Pons (tissue), 1 donor: ENCODE data around the gene TIMP2.
"Not testable (repeated sequence)": the region's sequence is repeated elsewhere in the genome, so short reads cannot be mapped to it uniquely, and the experiment has no call there.

Experiments
- DNase-seq: peaks from one replicate; pipeline ENCODE4 v3.0.0-alpha.2; 2016; ENCODE audit warnings: low spot score

TIMP2 gene

DNA sequence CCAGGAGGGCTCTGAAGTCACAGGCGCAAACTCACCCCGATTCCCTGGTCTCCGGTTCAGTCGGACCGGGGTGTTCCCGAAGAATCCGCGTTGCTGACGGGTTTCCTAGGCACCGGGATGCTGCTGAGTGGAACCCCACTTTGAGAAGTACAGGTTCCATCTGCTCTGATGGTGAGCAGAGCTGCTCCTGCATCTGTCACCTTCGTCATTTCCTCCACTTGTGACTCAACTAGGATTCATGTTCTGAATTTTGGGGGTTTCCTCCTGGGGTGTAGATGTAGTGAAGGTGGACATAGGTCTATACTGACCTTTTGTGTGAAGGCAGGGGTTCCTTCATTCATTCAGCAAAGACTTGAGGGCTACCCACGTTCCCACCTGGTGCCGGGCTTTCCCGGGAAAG lies 29.5 kb upstream of the TIMP2 start:
- no peak for DNase-seq

DNA sequence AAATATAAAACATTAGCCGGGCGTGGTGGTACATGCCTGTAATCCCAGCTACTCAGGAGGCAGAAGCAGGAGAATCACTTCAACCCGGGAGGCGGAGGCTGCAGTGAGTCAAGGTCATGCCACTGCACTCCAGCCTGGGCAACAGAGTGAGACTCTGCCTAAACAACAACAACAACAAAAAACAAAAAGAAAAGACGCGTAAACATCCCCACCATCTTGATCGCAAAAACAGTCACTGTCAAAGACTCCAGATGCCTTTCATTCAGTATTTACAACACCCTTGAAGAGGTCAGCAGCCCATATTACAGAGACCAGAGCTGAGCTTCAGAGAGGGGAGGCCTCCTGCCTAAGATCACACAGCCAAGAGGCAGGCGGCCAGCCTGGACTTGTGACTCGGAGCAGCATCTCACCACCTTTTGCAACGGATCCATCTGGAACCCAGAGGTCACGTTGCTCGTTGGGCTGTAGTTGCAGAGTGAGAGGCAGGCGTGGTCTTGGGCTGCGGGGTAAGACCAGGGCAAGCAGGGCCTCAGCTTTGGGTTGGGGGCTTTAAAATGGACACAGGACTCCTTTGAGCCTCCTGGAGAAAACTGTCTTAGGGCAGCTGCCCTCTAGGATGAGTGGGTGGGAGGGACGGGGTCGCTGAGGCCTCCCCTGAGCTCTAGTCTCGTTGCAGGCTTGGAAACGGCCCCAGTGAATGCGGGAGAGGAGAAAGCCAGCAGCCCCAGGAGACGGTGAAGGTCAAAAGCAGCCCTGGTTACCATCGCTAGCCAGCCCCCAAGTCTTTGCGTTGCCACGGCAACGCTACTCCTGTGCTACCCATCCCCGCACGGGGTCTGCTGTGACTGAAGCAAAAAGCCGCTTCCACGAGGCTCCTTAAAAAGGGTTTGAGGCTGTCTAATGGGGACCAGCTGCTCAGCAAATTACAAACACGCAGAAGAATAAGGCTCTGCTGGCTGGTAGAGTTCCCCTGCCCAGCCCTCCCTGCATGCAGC lies 28.5 kb upstream of the TIMP2 start:
- no peak for DNase-seq

DNA sequence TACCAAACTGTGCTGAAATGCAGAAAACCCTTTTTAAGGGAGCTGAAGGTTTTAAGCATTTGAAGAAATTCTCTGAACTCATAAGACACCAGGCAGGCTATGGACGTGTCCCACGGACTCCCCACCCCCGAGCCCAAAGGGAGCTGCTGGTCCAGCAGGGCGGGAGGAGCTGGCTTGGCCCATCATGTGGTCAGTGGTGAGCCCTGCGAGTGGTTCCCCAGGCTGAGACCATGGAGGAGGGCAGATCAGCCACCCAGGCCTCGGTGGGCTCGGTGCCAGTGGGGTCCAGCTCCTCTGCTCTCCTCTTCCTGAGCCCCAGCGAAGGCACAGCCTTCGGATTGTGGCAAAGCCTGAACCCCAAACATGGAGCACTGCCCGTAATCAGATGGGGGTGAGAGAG lies 27.5 kb upstream of the TIMP2 start:
- no peak for DNase-seq

DNA sequence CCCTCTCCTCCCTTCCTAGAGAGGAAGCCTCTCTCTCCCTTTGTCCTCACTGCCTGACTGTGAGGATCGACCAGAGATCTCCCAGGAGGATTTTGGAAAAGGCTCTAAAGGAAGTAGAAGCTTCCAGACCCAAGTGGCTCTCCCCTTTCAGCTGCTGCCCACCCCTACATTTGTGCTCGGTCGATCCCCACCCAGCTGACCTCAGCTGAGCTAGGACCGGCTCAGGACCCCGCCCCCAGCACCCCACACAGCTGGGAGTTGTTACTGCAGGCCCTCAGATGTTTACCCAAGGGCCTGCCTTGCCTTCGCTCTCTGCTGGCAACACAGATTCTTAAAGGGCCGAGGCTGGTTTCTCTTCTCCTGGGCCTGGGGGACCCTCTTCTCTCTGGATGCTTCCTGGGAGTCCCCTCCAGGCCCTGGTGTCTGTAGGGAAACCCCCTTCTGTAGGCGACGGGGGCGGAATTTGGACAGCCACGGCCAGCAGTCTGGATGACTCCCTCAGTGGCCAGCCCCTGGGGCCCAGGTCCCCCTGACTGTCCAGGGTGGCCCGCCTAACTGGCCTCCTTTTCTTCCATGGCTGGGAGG lies 26.9 kb upstream of the TIMP2 start:
- DNase-seq: no peak

DNA sequence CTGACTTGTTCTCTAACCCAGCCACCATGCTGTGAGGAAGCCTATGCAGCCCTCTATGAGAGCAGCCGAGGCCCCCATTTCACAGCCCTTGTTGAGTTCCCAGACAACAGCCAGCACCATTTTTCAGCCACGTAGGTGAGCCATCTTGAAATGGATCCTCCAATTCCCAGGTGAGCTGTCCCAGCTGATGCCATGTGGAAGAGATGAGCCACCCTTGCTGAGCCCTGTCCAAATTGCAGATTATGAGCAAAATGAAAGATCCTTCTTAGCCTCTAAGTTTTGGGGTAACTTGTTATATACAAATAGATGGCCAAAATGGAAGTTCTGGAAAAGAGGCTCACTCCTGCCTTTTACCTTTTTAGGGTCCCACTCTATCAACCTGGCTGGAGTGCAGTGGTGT lies 25.7 kb upstream of the TIMP2 start:
- no peak for DNase-seq

DNA sequence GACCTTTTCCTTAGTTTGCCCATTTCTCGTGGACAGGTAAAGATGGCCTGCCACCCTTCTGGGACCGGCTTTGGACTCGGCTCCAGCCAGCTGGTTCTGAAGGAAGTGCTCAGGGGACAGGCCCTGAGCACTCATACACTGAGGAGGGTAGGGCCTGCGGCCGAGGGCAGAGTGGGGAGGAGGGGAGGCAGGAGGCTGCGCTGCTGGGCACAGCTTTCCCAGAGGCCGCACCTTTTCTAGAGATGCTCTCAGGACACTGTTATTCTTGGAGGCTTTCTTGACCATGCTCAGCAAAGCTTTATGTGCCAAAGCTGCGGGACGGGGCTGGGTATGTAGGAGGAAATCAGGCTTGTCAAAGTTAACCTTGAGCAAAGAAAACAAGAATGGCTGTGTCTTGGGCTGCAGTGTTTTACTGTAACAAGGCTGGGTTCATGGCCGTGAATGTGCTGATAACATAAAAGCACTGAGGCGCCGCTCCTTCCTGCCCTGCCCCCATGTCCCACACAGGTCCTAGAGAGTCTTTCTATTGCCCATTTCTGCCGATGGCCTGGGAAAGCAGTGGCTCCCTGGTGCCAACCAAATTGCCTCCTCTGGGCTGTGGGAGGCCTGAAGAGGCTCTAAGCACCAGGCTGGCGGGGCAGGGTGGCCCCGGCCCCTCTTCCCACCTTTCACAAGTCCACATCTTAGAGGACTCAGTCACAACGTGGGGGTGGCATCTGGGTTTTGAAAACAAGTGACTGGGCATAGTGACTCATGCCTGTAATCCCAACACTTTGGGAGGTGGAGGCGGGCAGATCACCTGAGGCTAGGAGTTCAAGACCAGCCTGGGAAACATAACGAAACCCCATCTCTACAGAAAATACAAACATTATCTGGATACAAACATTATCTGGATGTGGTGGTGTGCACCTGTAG lies 22.3 kb upstream of the TIMP2 start:
- no peak for DNase-seq

DNA sequence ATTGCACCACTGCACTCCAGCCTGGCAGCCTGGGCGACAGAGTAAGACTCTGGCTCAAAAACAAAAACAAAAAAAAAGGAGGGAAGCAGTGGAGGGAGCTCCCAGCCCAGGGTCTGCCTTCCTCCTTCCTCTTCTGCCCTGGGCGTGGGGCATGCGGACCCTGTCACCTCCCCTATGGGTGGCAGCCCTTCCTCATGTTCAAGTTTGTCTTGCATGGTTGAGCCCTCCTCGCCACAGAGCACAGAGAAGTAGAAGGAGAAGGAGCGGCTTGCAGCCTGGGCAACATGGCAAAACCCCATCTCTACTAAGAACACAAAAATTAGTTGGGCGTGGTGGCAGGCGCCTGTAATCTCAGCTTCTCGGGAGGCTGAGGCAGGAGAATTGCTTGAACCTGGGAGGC lies 21.4 kb upstream of the TIMP2 start:
- no peak for DNase-seq

DNA sequence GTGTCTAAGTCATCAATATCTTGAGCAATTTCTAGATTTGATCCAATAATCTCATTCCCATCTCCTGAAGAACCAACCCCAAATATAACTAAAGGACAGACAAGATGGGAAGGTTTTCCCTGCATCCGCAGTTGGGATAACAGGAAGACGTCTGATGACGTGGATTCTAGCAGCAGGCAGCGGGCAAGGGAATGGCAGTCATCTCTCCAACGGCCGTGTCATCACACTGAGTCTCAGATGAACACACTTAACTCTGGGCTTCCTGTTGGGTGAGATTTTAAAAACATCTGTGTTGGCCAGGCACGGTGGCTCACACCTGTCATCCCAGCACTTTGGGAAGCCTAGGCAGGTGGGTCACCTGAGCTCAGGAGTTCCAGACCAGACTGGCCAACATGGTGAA lies 20.9 kb upstream of the TIMP2 start:
- no peak for DNase-seq

DNA sequence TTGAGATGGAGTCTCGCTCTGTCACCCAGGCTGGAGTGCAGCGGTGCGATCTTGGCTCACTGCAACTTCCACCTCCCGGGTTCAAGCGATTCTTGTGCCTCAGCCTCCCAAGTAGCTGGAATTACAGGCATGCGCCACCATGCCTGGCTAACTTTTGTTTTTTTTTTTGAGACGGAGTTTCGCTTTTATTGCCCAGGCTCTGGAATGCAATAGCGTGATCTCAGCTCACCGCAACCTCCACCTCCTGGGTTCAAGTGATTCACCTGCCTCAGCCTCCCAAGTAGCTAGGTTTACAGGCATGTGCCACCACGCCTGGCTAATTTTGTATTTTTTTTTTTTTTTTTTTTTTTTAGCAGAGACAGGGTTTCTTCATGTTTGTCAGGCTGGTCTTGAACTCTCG lies 20.3 kb upstream of the TIMP2 start:
- not testable (repeated sequence) for DNase-seq

DNA sequence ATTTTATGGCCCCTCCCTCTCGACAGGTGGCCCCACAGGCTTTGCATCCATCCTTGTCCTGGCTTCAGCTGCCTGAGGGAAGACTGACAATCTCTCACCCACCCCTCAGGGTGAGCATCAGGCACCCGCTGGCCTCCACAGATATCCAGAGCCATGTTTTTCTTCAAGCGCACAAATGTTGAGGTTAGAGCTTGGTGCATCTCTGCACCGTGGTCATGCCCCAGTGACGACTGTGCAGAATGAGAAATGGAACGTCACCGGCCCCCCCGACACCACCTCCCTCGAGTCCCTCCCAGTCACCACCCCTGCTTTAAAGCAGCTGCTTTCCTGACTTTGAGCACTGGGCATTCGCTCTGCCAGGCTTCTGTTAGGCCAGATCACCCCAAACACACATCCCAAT lies 19.8 kb upstream of the TIMP2 start:
- no peak for DNase-seq

DNA sequence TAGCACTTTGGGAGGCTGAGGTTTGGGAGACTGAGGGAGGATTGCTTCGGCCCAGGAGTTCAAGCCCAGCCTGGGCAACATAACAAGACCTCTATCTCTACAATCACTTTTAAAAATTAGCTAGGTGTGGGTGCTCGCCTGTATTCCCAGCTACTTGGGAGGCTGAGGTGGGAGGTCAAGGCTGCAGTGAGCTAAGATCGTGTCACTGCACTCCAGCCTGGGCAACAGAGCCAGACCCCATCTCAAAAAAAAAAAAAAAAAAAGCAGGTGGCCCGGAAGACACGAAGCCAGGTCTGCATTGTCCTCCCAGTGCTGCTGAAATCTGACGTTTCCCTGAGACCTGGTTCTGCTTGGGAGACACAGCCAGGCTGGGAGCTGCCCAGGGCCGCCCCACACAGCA lies 18.8 kb upstream of the TIMP2 start:
- DNase-seq: no peak

DNA sequence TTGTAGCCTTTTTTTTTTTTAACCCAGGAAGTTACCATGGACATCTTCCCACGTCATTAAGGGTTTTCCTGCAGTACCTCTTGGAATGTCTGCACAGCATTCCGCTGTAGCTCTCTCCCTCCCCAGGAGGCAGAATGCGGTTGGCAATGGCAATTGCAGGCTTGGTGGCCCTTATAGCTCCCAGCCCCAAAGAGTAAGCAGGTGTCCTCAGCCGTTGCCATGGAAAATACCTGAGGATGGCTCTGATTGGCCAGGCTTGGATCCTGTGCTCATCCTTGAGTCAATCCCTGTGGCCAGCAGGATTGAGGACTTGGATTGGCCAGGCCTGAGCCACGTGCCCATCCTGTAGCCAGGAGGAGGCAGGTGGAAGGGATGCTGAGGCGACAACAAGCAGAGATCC lies 15.5 kb upstream of the TIMP2 start:
- no peak for DNase-seq

DNA sequence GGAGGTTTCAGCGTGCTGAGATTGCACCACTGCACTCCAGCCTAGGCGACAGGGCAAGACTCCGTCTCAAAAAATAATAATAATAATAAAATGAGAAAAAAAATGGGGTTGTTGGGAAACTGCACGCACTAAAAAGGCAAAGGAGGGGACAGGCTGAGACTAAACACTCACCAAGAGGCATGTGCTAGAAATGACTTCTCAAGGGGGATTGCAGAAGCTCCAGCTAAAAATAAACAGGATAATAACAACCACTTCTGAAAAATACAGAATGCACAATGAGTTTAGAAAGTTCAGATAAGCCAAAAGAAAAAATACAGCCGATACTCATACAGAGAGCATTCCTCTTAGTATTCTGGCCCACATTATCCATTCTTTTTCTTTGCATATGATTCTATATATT lies 15.1 kb upstream of the TIMP2 start:
- no peak for DNase-seq

DNA sequence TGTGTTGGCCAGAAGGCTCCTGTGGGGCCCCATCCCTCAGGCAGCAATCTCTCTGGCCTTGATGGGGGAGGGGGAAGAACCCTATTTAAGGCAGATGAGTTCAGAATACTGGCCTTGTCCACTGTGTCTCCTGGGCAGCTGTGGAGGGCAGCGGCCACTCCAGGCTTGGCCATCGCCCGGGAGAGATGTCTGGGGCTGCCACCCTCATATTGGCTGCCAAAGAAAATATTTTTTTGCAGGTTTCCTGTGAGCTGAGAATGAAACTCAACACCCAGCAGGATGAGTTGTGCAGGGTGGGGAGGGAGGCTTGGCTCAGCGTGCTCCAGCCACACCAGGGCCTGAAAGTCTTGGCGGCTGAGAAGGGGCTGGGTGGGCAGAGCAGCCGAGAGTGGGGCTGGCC lies 14.4 kb upstream of the TIMP2 start:
- no peak for DNase-seq

DNA sequence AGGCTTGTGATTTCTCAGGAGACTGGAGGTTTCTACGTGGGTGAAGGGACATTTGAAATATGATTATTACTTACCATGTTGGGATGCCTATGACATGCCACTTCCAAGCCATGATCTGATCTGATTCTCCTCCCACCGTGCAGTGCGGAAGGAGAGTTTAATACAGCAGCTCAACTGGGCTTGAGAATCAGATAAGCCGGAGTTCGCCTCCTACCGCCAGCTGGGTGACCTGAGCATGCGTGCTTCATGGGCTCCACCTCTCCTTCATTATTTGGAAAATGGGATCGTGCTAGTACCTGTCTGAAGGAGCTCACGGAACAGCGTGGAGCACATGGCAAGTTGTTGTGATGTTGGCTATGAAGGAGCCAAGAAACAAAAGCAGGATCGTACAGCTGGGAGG lies 12.4 kb upstream of the TIMP2 start:
- DNase-seq: no peak

DNA sequence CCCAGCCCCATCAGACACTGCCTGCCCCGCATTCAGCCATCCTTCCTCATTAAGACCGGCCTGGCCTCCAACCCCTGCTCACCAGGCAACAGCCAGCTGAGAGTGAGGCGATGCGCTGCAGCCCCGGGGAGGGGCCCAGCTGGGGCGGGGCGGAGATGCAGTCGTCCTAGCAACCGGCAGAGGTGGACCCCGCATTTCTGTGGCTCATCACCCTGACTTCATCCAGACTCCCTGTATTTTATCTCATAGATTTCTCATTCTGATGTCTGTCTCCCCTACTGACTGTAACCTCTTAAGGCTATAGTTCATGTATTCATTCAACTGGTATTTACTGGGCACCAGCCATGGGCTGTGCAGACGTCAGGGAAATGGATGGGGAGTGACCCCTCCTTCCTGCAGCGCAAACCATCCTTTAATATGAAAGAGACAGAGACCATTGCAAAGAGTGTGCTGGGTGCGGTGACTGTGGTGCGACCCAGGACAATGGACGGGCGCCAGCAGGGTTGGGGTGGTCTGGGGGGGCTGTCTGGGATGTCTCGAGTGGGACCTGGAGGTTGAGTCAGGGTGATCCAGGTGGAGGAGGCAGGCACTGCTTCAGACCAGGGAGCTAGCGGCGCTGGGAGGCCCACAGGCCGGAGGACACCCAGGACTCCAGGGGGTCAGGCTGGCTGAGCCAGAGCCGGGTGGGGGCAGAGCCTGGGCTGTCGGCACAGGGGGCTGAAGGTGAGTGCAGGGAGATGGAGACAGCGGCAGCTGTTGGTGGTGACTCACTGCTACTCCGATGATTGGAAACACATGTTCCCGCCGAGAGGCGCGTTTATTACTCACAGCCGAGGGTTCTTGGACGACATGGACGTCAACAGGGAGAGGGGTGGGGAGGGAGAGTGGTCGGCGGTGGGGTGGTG lies 10.5 kb upstream of the TIMP2 start:
- no peak for DNase-seq

DNA sequence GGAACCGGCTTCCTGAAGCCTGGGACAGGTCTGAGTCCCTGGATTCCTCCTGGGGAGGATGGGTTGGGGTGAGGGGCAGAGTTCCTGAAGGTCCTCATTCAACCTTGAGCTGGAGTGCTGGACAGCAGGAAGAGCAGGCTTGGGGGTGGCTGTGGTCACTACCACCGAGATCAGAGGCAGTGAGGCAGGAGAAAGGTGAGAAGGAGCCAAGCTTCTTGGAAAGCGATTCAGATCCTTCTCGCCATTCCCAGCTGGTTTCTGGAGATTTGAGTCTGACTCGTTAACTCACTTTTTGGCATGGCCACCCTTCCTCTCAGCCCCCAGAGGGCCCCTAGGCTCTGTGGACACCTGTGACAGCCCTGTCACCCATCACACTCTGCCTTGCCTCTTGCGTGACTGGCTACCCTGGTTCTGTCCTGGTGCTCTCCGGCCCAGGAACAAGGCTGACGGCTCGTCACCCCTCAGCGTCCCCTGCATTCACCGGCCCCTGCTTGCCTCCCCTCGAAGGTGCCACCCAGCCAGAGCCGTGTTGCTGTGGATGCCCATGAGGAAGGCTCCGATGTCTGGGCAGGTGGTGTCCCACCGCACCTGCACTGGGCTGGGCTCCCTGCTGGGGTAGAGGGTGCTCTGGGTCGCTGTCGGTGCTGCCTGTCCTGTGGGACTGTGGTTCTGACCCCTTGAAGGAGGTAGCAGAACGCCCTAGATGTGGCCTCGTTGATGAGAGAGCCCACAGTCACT lies 9.7 kb upstream of the TIMP2 start:
- DNase-seq: no peak

DNA sequence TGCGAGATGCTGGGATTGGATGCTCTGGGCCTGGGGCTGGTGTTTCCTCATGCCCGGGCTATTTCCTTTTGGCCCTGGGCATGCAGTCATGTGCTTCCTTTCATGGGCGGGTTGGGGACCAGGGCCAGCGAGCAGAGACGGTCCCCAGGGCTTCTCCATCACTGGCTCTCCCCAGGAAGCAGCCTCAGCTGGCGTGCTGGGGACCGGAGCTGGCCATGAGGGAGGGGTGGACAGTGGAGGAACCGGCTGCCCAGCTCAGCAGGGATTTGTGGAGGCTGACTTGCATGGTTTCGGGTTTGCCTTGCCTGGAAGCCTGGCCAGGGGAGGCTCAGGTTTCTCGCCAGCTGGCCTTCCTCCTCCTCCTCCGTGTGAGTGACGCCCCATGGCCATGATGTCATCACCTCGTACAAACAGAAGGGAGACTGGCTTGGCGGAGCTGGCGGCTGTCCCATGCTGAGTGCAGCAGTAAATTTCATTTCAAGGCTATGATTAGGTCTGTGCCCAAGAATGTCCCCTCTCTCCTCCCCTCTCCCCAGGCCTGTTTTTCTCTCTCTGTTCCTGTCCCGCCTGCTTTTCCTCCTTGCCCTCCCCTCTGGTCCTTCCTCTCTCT lies 8.9 kb upstream of the TIMP2 start:
- DNase-seq: peak; percentile 87

DNA sequence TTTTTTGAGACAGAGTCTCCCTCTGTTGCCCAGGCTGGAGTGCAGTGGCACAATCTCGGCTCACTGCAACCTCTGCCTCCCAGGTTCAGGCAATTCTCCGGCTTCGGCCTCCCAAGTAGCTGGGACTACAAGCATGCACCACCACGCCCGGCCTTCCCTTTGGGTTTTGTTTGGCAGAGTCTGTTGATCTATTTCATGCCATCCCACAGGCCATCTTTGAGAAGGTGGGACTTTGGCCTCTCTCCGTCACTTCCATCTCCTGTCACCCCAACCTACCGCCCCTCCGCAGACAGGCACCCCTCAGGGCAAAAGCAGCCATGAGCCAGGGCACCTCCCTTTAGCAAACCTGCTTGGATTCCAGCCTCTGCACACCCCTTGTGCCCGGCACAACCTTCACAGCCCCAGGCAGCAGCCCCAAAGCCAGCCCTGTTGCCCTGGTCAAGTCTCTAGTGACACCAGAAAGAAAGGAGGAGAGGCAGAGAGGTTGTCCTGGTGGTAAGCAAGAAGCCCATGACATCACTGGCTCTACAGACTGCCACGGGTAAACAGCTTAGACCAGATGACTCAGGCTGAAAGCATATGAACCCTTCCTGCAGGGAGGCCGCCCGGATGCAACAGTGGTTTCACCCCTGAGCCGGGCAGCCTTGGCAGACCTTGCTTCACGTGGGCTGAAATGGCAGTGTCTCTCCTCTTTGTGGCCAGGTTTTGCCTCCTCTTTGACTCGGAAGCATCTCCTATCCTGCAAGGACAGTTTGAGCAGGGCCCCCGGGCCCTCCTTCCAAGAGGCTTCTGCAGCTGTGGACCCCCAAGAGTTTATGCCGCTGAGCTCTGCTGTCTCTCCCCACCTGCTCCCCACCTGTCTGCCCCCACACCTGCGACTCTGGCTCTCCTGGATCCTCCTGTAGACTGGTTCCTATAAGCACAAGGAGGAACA lies 8.1 kb upstream of the TIMP2 start:
- peak; percentile 49 for DNase-seq
